GM18951 (cell line): Measurements from ENCODE around the gene PEX6.
"Not testable (repeated sequence)": the region's sequence is repeated elsewhere in the genome, so short reads cannot be mapped to it uniquely, and the experiment has no call there.

Experiments
- POLR2A ChIP-seq: IDR thresholded peaks from 4 replicates; pipeline ENCODE4 v1.6.1; 2011; ENCODE audit warnings: mild to moderate bottlenecking; ENCODE audit not compliant: insufficient read length, insufficient read depth; ENCODE audit errors: extremely low read depth
- in situ Hi-C: fragments of 300-500 bp; cut with MboI; formaldehyde crosslinking; loops from one replicate; pipeline ENCODE4 v1.12.0; 2022; ENCODE audit warnings: low sequenced_read_pairs, mixed read lengths, inconsistent platforms; ENCODE audit not compliant: unreplicated experiment

The PEX6 gene

GRCh38 chr6:42968126-42968701 is 10.8 kb downstream of the PEX6 start:
- TF ChIP-seq POLR2A: no peak
- in situ Hi-C loops: no loop called here

DNA sequence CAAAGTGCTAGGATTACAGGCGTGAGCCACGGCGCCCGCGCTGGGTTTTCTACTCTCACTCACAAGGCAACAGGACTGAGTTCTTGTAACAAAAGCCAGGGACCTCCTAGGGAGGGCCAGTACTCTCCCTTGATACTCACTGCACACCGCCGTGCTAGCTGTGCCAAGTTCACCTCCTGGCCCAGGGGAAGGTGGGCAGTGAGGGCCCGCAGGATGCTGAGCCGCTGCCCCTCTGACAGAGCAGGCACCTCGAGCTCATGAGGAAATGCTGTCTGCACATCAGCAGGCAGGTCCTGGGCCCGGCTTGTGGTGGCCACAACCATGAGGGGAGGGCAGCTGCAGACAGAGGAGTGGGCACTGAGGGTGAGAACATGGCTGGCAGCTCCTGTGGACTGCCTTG is 11.8 kb downstream of the PEX6 start:
- in situ Hi-C loops: no loop called here
- no peak for TF ChIP-seq POLR2A

GRCh38 chr6:42966571-42966970 is 12.4 kb downstream of the PEX6 start:
- in situ Hi-C loops: no loop called here
- TF ChIP-seq POLR2A: no peak

- in situ Hi-C loops: no loop called here
- no peak for TF ChIP-seq POLR2A
Measured at GRCh38 chr6:42963855-42964605, 15.0 kb downstream of the PEX6 start.

DNA sequence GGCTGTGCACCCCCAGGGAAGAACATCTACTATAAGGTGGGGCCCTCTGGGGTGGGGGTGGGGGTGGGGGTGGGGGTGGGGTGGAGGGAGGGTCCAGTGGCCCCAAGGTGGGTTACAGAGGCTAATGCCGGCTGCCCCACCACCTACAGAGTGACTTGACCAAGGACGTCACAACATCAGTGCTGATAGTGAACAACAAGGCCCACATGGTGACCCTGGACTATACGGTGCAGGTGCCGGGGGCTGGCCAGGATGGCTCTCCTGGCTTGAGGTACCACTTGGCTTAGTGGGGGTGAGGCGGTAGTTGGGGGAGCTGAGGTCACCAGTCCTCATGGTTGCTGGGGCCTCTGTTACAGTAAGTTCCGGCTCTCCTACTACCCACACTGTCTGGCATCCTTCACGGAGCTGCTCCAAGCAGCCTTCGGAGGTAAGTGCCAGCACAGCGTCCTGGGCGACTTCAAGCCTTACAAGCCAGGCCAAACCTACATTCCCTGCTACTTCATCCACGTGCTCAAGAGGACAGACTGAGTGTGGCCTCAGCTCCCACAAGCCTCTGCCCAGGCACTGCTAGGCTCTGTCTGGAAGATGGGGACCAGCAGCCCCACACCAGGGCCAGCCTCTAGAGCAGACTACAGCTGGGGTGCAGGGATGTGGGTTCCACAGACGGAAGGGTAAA is 15.7 kb downstream of the PEX6 start:
- TF ChIP-seq POLR2A: no peak
- in situ Hi-C loops: no loop called here

DNA sequence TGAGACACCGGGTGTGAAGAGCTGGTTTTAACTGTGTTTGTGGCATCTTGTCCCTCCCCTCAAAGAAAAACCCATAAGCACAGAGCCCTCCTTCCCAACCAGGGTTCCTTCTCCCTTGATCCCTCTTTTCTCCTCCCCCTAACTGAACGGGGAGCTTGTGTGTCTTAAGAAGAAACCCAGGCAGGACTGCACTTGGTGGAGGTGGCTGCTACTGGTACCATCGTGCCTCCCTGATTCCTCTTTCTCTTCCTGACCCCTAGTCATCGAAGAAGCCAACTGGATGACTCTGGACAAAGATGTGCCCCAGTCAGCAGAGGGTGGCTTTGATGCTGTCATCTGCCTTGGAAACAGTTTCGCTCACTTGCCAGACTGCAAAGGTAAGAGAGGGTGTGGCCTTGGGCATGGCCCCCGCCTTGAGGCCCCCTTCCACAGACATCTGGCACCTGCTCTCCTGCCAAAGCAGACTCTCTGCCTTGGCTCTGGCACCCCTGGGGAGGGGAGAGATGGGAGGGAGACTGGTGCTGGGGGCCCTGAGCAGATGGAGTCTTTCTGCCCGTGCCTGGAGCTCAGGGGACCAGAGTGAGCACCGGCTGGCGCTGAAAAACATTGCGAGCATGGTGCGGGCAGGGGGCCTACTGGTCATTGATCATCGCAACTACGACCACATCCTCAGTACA is 16.3 kb downstream of the PEX6 start:
- no peak for TF ChIP-seq POLR2A
- in situ Hi-C loops: no loop called here

DNA sequence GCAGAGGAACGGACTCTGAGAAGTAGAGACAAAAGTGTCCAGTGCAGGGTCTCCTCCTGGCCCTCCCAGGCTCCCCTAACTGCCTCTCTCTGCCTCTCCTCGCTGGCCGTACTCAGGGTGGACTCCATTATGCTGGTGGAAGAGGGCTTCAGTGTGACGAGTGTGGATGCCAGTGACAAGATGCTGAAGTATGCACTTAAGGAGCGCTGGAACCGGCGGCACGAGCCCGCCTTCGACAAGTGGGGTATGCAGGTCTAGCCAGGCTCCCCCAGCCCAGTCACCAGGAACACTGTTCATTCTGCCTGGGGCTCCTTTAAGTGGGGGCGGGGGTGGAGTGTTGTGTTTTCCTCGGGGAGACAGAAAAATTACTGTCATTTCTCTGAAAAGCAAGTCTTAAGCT is 16.9 kb downstream of the PEX6 start:
- no peak for TF ChIP-seq POLR2A
- in situ Hi-C loops: no loop called here

DNA sequence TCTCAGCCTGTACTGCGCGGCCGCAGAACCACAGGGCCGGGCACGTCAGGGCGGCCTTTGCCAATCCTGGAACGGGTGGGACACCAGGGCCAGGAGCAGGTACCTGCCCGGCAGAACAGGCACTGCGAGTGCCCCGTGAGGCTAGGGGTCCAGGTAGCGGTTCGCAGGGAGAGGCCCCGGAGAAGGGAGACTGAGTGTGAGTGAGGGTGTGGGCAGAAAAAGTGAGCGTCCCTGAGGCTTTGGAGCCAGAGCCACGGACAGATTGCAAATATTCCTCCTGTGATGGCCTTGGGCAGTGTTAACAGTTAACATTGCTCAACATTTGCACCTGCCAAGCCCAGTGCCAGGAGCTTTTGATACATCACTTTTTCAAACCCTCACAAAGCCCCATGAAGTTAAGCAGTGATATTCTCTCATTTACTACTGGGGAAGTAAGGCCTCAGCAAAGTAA is 17.9 kb downstream of the PEX6 start:
- in situ Hi-C loops: no loop called here

DNA sequence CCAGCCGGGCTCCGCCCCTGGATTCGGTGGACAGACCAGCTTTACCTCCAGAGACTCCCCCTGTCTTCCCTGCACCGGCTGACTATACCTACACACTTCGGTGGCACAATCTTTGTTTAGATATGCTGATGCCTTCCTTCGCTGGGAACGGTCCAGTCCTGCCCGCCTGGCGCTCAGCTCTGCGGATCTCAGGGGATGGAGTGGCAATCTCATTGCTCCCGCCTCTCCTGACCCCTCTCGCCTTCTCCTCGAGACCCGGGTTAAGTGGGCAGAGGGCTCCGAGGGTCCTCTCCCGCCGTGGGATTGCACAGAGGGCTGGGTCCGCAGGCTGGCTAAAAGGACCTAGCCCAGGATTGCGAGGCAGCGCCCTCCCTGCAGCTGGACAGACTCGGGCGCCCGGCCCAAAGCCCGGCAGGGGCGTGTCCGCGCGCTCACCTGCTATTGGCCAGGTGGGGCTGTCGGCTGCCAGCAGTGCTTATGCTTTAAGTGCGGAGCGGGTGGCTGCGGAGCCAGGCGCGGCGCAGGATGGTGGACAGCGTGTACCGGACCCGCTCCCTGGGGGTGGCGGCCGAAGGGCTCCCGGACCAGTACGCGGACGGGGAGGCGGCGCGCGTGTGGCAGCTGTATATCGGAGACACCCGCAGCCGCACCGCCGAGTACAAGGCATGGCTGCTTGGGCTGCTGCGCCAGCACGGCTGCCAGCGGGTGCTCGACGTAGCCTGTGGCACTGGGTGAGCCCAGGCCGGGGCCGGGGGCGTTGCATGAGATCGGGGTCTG is 18.6 kb downstream of the PEX6 start, which contains the start of gene GNMT:
GNMT (plus strand) TSS at position 512 of the 777 bp plus-strand sequence; CDS start at position 526, 14 bp downstream.
- in situ Hi-C loops: no loop called here
- no peak for TF ChIP-seq POLR2A

More for the DNA sequence above, 17.9 kb downstream of the PEX6 start:
- TF ChIP-seq POLR2A: no peak

GRCh38 chr6:42959917-42960242 is 19.1 kb downstream of the PEX6 start:
- in situ Hi-C loops: no loop called here
- TF ChIP-seq POLR2A: no peak

DNA sequence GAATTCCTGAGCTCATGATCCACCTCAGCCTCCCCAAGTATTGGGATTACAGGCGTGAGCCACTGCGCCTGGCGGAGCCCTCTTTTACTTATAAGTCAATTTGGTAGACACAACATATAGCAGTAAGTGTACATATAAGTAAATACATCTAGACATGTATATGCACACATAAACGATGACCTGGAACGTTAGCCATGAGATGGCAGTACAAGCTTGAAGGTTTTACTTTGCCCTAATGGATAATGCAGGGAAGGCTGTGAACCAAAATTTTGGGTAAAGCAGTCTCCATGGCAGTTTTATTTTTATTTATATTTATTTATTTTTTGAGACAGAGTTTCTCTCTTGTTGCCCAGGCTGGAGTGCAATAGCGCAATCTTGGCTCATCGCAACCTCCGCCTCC is 20.9 kb downstream of the PEX6 start:
- in situ Hi-C loops: no loop called here
- TF ChIP-seq POLR2A: no peak

GRCh38 chr6:42954405-42954804 is 24.6 kb downstream of the PEX6 start:
- in situ Hi-C loops: not testable (repeated sequence)

GRCh38 chr6:42952389-42952788 is 26.6 kb downstream of the PEX6 start:
- TF ChIP-seq POLR2A: no peak
- in situ Hi-C loops: no loop called here
